Nucleus accumbens (tissue), 56 donors: Measurements from ENCODE around the gene ARID4B.
"Not testable (repeated sequence)": the region's sequence is repeated elsewhere in the genome, so short reads cannot be mapped to it uniquely, and the experiment has no call there.

Experiments used
- DNase-seq, 56 donors: peaks; one replicate each; lab custom pipeline; 2025; lab: John Stamatoyannopoulos, UW

ARID4B gene

DNA sequence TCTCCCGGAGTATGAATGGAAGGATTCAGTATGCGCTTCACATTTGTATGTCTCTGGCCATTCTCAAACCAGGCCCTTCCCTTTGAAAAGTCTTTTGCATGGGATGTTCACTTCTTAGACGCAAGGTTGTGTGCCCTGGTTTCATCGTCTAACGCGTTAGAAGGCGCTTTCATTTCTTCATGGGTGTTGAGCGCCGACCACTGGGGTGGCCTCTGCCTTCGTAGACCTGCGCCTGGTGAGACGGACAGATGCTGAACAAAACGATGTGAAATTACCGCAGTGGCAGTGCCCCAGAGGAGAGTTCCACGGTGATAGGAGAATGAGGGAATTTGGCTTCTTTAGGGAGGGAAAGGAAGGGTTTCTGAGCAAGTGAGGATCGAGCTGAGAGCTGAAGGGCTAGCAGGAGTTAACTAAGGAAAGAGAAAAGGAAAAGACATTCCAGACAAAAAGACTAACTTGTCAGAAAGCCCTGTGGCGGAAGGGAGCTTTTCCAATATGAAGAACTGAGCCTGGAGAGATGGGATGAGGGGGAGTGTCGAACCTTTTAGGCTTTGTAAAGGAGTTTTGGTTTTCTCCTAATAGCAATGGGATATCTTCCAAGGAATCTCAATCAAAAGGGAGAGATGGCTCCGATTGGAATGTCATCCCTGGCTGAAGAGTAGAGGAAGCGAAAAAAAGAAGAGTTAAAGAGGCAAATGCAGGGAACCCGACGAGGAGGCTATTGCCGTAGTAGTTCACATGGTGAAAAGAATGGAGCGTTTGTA, 1.3 kb upstream of the ARID4B start:
- DNase-seq, result peak in 20 of 56 donors; percentile 7 to 64 (median 44)

- DNase-seq, result peak; percentile 91 to 100 (median 98)
Observed at GRCh38 chr1:235328271-235329138, 526 bp upstream of the ARID4B start, which contains the start of gene GGPS1. TSS of gene GGPS1 (plus strand) at chr1:235328570. CDS start at chr1:235335265, 6,695 bp downstream.

DNA sequence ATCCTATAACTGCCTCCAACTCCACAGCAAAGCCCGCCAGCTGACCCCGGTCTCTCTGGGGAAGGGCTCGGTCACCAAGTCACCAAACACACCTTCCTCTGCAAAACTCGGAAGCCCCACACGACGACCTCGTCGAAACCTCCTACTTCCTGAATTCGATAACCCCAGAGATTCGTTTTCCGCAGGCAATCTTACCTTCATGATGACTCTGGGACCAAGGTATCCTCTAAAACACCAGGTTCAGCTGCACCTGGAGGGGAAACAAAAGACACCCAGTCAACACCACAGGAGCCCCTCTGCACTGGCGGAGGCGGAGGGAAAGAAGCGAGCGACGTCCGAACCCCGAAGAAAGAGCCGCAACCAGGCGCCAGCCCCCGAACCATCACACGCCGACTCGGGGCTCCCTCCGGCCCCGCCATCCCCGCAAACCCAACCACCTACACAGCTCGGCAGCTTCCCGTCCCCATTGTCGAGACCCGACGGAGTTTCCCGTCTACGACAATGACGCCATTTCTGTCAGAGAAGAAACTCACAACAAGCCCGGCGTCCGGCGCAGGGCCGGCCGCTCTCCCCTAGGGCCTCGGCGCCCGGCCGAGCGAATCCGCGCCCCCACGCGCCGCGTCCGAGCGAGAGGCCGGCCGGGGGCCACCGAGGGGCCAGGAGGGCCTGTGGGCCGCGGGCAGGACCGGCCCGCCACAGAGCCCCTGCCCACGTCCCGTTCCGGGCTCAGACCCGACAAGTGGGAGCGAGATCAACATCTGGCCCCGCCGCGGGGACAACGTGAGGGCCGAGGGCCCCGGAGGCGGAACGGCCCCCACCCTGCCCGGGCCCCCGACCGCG, 1.0 kb downstream of the ARID4B start:
- peak in 34 of 56 donors; percentile 6 to 56 (median 30) for DNase-seq

GRCh38 chr1:235325854-235326253, 2.1 kb downstream of the ARID4B start:
- no peak for DNase-seq

- DNase-seq, result no peak
Observed at GRCh38 chr1:235325139-235325538, 2.8 kb downstream of the ARID4B start.

DNA sequence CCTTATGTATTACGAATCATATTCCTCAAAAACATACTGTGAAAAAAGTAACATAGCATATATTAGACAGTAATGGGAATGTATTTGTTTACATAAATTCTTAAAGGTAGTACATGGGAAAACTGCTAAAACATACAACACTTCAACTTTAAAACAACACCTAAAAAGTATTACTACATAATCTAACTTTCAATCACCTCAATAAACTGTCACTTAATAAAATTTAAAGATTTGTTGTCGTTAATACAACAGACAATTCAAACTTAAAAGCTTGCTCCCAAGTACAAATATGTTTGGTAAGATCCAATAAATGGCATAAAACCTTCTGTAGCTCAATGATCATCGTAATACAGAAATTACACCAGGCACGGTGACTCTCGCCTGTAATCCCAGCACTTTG, 3.7 kb downstream of the ARID4B start:
- no peak for DNase-seq

- DNase-seq, result no peak
Observed at GRCh38 chr1:235320521-235321179, 7.3 kb downstream of the ARID4B start.

DNA sequence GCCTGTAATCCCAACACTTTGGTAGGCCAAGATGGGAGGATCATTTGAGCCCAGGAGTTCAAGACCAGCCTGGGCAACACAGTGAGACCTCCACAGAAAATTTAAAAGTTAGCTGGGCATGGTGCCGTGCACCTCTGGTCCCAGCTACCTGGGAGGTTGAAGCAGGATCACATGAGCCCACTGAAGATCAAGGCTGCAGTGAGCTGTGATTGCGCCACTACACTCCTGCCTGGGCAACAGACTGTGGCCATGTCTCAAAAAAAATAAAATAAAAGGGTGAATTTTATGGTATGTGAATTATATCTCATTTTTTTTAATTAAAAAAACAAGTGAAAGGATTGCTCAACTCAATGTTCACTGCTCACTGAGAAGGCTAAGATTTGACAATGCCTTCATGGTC, 8.7 kb downstream of the ARID4B start:
- no peak for DNase-seq

GRCh38 chr1:235317168-235317567, 10.8 kb downstream of the ARID4B start:
- no peak for DNase-seq

GRCh38 chr1:235315735-235316134, 12.2 kb downstream of the ARID4B start:
- no peak for DNase-seq

- no peak for DNase-seq
Observed at GRCh38 chr1:235315173-235315572, 12.8 kb downstream of the ARID4B start.

DNA sequence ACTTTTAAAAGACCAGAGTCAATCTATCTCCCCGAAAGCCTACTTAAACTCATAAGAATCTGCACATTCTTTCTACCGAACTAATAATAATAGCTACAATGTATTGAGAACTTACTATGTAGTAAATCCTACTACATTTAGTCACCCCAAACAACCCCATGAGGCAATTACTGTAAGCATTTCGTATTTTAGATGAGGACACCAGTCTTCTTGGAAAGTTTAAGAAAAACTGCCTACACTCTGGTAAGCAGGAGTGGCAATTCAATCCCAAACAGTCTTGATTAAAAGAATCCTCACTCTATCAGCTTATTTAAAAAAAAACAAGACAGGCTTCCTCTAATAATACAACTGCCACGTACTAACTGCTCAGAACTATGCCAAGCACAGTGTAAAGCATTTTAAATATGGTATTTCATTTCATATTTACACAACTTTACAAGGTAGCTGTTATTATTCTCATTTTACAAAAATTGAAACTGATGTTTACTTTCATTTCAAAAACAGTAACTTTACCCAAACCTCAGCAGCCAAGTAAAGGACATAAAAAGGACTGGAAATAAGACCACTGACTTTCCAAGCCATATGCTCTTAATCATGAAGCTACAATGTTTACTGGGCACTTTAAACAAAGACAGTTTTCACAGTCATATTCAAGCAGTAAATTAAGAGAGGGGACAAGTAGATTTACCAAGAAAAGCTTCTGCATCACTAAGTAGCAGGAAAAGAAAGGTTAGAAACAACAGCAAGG, 13.9 kb downstream of the ARID4B start:
- DNase-seq, result no peak

DNA sequence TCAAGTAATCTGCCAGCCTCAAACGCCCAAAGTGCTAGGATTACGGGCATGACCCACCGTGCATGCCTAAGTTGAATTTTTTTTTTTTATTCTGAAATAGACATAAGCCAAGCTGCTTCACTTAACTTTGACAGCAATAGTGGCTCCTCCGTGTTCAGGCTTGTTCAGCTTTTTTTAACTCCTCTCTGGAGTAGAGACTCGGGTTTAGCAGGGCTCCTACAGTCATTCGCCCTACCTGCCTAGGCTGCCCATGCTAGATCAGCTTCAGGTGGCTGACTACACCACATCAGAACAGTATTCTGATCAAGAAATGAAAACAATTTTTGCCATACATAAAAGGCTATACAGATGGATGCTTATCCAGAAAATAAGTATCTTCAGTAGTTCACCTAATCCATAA, 14.7 kb downstream of the ARID4B start:
- DNase-seq, result no peak

DNA sequence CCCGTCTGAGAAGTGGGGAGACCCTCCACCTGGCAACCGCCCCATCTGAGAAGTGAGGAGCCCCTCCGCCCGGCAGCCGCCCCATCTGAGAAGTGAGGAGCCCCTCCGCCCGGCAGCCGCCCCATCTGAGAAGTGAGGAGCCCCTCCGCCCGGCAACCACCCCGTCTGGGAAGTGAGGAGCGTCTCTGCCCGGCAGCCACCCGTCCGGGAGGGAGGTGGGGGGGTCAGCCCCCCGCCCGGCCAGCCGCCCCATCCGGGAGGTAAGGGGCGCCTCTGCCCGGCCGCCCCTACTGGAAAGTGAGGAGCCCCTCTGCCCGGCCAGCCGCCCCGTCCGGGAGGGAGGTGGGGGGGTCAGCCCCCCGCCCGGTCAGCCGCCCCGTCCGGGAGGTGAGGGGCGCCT, 18.8 kb downstream of the ARID4B start:
- not testable (repeated sequence) for DNase-seq

GRCh38 chr1:235307158-235308124, 20.5 kb downstream of the ARID4B start:
- DNase-seq, result no peak

- DNase-seq, result no peak
Observed at GRCh38 chr1:235304549-235305451, 23.2 kb downstream of the ARID4B start.

DNA sequence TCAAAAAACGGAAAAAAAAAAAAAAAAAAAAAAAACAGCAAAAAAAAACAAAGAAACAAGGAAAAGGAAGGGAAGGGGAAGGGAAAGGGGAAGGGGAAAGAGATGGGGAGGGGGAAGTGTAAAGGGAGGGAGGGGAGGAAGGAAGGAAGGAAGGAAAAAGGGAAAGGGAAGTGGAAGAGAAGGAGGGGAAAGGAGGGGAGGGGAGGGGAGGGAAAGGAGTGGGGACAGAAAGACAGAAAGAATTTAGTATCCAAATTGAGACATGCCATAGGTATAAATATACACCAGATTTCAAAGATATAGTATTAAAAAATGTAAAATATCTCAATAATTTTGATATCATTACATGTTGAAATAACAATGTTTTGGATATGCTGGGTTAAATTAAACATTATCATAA, 25.8 kb downstream of the ARID4B start:
- DNase-seq, result no peak
